Naive thymus-derived CD8-positive, alpha-beta T cell (primary cell): ENCODE data around the gene EPO. TPM values are rescaled to one million over a fixed set of nuclear protein-coding genes. Genes with fewer than 3 reads are reported as not detected.
A peak's percentile ranks its signal among the peaks of the same experiment; 100 is the strongest.
"Not testable (repeated sequence)": the region's sequence is repeated elsewhere in the genome, so short reads cannot be mapped to it uniquely, and the experiment has no call there.

ENCODE experiments used
- ATAC-seq, 2 donors: fragments of 150-1000 bp; cut with Tn5 transposase in 1 of 2; sonication (Bioruptor Pico), chemical (Tn5 transposase) in 1 of 2; 1 replicate in 1 of 2; 2 replicates in 1 of 2; pipeline ENCODE4 v1.10.0; 2021; ENCODE audit warnings: mild to moderate bottlenecking in 2 of 2, moderate library complexity in 2 of 2
- POLR2A ChIA-PET: fragments of 350-600 bp; sonication (Branson Sonifier 250); formaldehyde crosslinking; loops from one replicate; lab custom pipeline; 2021; ENCODE audit warnings: antibody characterized with exemption; lab: Charles Lee
- DNase-seq, 10 donors: peaks; one replicate each; pipeline versions ENCODE4 v3.0.0 to v3.0.0-alpha.2; 2020 to 2022
- H3K27ac Mint-ChIP-seq, 10 donors: one replicate each; pipeline ENCODE4 v1.8.0; 2020 to 2022; ENCODE audit warnings: mild to moderate bottlenecking in 10 of 10, mixed read lengths in 10 of 10, moderate library complexity in 4 of 10, inconsistent platforms in 1 of 10
- H3K27me3 Mint-ChIP-seq, 5 donors: one replicate each; pipeline ENCODE4 v1.8.0; 2021 to 2022; ENCODE audit warnings: mixed read lengths in 5 of 5
- H3K36me3 Mint-ChIP-seq, 3 donors: one replicate each; pipeline ENCODE4 v1.8.0; 2020 to 2022; ENCODE audit warnings: mixed read lengths in 3 of 3, mild to moderate bottlenecking in 2 of 3, inconsistent platforms in 1 of 3
- H3K4me1 Mint-ChIP-seq, 4 donors: one replicate each; pipeline ENCODE4 v1.8.0; 2021 to 2022; ENCODE audit warnings: mixed read lengths in 4 of 4
- H3K4me3 Mint-ChIP-seq, 10 donors: one replicate each; pipeline ENCODE4 v1.8.0; 2020 to 2022; ENCODE audit warnings: mild to moderate bottlenecking in 10 of 10, mixed read lengths in 10 of 10, moderate library complexity in 6 of 10, inconsistent platforms in 1 of 10
- H3K9me3 Mint-ChIP-seq, 9 donors: one replicate each; pipeline ENCODE4 v1.8.0; 2020 to 2022; ENCODE audit warnings: mixed read lengths in 9 of 9, mild to moderate bottlenecking in 3 of 9, inconsistent platforms in 1 of 9, moderate library complexity in 1 of 9
- polyA plus RNA-seq, 3 donors: library from polyadenylated mRNA; unstranded; fragments of 300-500 nt; fragmentation: Illumina TruSeq; gene quantifications; one replicate each; pipeline ENCODE4 v1.2.3, GENCODE V29; 2021
- total RNA-seq, 8 experiments: library from RNA in 2 of 8; stranded (reverse) in 2 of 8; gene quantifications; one replicate each; pipeline ENCODE4 v1.2.3 and lab custom pipeline; 2021 to 2026

Gene EPO
- total and polyA plus RNA-seq, 5 experiments from 2014 or later: not detected

GRCh38 chr7:100723732-100724275 is 3.5 kb downstream of the EPO start:
- no peak for DNase-seq
- POLR2A ChIA-PET: interaction anchor here (0.6 kb wide), 2 partner anchors 114 to 170 kb away, joined by 4 to 7 read pairs; no protein-coding TSS in a partner anchor
- Mint-ChIP-seq H3K4me3 (no peak overlapping the region), H3K27ac (no peak overlapping the region), H3K4me1 (peaks cover 2 to 6% (median 4%) of the 10 kb centered on the region in 4 donors), H3K9me3 (peaks cover 0 to 7% (median 3%) of the 10 kb centered on the region in 9 donors), H3K36me3 (peaks cover 0 to 4% (median 0%) of the 10 kb centered on the region in 3 donors), H3K27me3 (peaks cover 22 to 73% (median 43%) of the 10 kb centered on the region in 5 donors)
- no peak for ATAC-seq

GRCh38 chr7:100724364-100724763 is 4.1 kb downstream of the EPO start:
- H3K27me3 Mint-ChIP-seq: peaks cover 19 to 70% (median 38%) of the 10 kb centered on the region in 5 donors
- POLR2A ChIA-PET: interaction anchor here (1.0 kb wide), 1 partner anchor 160 kb away, joined by 3 read pairs; no protein-coding TSS in a partner anchor
- ATAC-seq, DNase-seq, H3K4me1 Mint-ChIP-seq, H3K9me3 Mint-ChIP-seq, H3K36me3 Mint-ChIP-seq, H3K4me3 Mint-ChIP-seq, H3K27ac Mint-ChIP-seq: not testable (repeated sequence)

DNA sequence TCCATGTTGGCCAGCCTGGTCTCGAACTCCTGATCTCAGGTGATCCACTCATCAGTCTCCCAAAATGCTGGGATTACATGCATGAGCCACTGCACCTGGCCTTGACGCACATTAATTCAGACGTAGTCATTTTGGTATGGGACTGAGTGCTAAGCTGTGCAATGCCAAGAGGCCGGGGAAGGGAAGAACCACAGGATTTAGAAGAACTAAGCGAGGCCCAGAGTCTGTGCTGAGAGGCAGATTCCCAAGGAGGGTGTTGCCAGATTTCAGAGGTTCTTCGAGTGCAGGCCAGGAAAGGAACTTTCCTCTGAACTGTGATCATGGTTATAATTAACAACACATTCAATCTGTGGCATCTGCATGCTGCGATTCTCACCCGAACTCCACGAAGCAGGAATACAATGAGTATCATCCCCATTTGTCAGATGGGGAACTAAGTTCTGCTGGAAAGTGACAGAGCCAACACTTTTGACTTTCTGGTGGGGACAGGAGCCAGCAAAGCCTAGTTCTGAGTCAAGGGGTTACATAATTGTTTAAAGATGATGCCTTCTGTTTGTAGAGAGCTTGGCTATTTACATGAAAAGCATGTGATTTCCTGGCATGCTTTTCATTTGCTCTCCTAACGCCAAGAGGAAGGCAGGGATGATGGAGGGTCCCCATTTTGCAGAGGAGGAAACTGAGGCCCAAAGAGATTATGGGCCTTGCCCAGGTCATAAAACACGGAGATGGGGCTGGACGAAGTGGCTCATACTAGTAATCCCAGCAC is 6.9 kb downstream of the EPO start:
- no peak for DNase-seq
- peaks cover 7 to 44% (median 24%) of the 10 kb centered on the region in 5 donors for H3K27me3 Mint-ChIP-seq
- no peak overlapping the region for H3K4me3 Mint-ChIP-seq
- peak overlapping the region in 1 of 10 donors; percentile 24 for H3K27ac Mint-ChIP-seq
- peaks cover 2 to 6% (median 3%) of the 10 kb centered on the region in 4 donors for H3K4me1 Mint-ChIP-seq
- ATAC-seq: no peak
- H3K9me3 Mint-ChIP-seq: no peaks in the 10 kb centered on the region
- no peaks in the 10 kb centered on the region for H3K36me3 Mint-ChIP-seq
- POLR2A ChIA-PET: interaction anchor here (1.1 kb wide), 1 partner anchor 21 kb away, joined by 4 read pairs; the partner anchor contains the start of gene POP7

DNA sequence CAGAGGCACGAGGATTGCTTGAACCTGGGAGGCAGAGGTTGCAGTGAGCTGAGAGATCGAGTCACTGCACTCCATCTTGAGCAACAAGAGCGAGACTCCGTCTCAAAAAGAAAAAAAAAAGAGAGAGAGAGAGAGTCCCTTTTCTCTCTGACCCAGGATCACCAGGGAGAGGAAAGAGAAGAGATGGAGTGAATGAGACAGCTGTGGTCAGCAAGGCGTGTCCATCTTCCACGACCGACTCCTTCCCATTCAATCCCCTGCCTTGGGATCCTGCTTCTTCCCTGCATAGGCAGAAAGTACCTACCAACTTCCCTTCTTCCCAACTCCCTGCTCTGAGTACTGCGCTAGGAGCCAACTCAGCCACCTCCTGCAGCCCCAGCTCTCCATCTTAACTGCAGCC is 7.9 kb downstream of the EPO start:
- H3K27me3 Mint-ChIP-seq: peaks cover under 1 to 34% (median 17%) of the 10 kb centered on the region in 5 donors
- H3K4me3 Mint-ChIP-seq: no peak overlapping the region
- peak overlapping the region in 1 of 10 donors; percentile 87 for H3K27ac Mint-ChIP-seq
- H3K9me3 Mint-ChIP-seq: no peaks in the 10 kb centered on the region
- peaks cover 2 to 6% (median 3%) of the 10 kb centered on the region in 4 donors for H3K4me1 Mint-ChIP-seq
- no peaks in the 10 kb centered on the region for H3K36me3 Mint-ChIP-seq
- DNase-seq (no peak), ATAC-seq (no peak)
- POLR2A ChIA-PET: interaction anchor here (0.8 to 1.1 kb wide), 2 partner anchors 19 to 22 kb away, joined by 3 to 4 read pairs; partner anchors contain the start of gene POP7

DNA sequence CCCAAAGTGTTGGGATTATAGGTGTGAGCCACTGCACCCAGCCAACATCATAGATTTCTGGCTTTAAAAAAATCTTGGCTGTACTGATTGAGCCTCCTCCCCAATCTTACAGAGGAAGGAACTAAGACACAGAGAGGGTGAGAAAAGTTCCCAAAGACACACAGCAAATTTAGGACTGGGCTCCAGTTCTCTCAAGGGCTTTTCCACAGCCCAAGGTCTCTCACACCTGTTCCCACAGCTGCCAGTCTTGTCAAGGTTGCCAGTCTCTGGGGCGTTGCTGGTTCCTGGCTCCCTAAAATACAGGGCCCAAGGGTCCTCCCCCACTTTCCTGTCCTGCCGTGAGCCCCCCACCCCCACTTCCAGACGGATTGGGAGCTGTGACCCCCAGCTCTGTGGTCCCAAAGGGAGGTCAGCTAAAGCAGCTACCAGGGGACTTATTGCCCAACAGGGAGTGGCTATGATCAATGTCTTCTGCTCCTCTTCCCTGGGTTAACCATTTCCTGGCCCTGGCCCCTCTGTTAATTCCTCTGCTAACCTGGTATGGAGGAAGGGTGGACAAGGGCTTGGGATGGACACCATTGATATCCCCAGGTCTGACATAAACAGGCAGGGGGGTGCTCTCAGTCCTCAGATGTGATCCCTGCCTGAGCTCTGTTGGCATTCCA is 10.0 kb downstream of the EPO start:
- no peak for DNase-seq
- no peak overlapping the region for H3K4me3 Mint-ChIP-seq
- H3K4me1 Mint-ChIP-seq: peaks cover under 1 to 4% (median 2%) of the 10 kb centered on the region in 4 donors
- POLR2A ChIA-PET: no interaction called here
- peaks cover 0 to 18% (median 16%) of the 10 kb centered on the region in 5 donors for H3K27me3 Mint-ChIP-seq
- H3K36me3 Mint-ChIP-seq: no peaks in the 10 kb centered on the region
- H3K9me3 Mint-ChIP-seq: no peaks in the 10 kb centered on the region
- no peak overlapping the region for H3K27ac Mint-ChIP-seq
- ATAC-seq: no peak

DNA sequence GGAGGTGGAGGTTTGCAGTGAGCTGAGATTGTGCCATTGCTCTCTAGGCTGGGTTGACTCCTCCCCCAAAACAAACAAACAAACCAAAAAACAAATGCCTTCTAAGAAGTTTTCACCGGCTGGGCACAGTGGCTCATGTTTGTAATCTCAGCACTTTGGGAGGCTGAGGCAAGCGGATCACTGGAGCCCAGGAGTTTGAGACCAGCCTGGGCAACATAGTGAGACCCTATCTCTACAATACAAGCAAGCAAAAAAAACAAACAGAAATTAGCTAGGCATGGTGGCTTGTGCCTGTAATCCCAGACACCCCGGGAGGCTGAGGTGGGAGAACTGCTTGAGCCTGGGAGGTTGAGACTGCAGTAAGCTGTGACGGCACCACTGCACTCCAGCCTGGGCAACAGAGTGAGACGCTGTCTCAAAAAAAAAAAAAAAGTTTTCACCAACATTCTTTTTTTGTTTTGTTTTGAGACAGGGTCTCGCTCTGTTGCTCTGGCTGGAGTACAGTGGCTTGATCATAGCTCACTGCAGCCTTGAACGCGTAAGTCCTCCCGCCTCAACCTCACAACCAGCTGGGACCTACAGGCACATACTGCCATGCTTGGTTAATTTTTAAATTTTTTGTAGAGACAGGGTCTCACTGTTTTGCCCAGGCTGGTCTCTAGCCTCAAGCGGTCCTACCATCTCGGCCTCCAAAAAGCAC is 11.8 kb downstream of the EPO start:
- POLR2A ChIA-PET: no interaction called here
- DNase-seq: no peak
- ATAC-seq: no peak
- Mint-ChIP-seq H3K4me3 (no peak overlapping the region), H3K9me3 (no peaks in the 10 kb centered on the region), H3K4me1 (peaks cover 0 to 4% (median 1%) of the 10 kb centered on the region in 4 donors), H3K27ac (no peak overlapping the region), H3K27me3 (peaks cover 0 to 27% (median 17%) of the 10 kb centered on the region in 5 donors), H3K36me3 (no peaks in the 10 kb centered on the region)

DNA sequence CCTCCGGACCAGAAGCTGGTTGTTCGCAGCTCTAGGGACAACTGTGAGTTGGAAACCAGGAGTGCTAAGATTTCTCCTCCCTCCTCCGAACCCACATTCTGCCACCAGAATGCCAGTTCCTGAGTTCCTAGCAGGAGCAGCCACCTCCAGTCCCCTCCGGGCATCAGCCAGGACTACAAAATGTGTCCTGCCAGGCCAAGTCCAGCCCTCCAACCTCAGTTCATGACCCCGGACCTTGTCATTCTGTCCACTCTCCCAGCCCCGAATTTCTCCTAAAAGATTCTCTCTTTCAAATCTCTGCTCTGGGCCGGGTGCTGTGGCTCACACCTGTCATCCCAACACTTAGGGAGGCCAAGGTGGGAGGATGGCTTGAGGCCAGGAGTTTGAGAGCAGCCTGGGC is 15.5 kb downstream of the EPO start:
- H3K27me3 Mint-ChIP-seq: peaks cover 0 to 19% (median 9%) of the 10 kb centered on the region in 5 donors
- POLR2A ChIA-PET: no interaction called here
- peaks cover 0 to 4% (median 1%) of the 10 kb centered on the region in 4 donors for H3K4me1 Mint-ChIP-seq
- no peaks in the 10 kb centered on the region for H3K9me3 Mint-ChIP-seq
- no peaks in the 10 kb centered on the region for H3K36me3 Mint-ChIP-seq
- no peak for DNase-seq
- no peak overlapping the region for H3K27ac Mint-ChIP-seq
- ATAC-seq: no peak
- H3K4me3 Mint-ChIP-seq: no peak overlapping the region

DNA sequence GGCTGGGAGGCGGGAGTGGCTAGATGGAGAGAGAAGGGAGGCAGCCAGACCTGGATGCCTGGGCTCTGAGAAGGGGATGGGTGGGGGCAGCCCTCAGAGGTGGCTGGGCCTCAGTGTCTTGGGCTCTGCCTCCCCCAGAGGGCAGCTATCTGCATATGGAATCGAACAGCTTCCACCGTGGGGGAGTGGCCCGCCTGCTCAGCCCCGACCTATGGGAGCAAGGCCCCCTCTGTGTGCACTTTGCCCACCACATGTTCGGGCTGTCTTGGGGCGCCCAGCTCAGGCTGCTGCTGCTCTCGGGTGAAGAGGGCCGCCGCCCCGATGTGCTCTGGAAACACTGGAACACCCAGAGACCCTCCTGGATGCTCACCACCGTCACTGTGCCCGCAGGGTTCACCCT is 16.4 kb downstream of the EPO start:
- H3K27me3 Mint-ChIP-seq: peaks cover 0 to 12% (median 9%) of the 10 kb centered on the region in 5 donors
- DNase-seq (no peak), ATAC-seq (no peak)
- H3K4me3 Mint-ChIP-seq: no peak overlapping the region
- no peaks in the 10 kb centered on the region for H3K9me3 Mint-ChIP-seq
- H3K27ac Mint-ChIP-seq: no peak overlapping the region
- H3K4me1 Mint-ChIP-seq: peaks cover 0 to 4% (median 1%) of the 10 kb centered on the region in 4 donors
- no peaks in the 10 kb centered on the region for H3K36me3 Mint-ChIP-seq
- POLR2A ChIA-PET: interaction anchor here (0.6 kb wide), 1 partner anchor 128 kb away, joined by 4 read pairs; no protein-coding TSS in a partner anchor

DNA sequence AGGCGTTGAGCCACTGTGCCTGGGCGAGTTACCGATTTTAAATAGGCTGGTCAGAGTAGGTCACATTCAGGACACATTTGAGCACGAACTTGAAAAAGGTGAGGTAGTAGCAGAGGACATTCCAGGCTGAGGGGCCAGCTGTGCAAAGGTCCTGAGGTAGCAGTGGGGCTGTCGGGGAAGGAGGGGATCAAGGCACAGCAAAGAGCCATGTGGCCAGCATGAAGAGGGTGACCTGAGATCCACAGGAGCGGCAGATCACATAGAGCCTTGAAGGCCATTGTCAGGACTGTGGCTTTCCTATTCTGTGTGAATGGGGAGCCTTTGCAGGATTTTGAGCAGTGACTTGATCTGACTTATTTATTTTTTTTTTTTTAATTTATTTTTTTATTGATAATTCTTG is 19.7 kb downstream of the EPO start:
- Mint-ChIP-seq H3K4me3 (no peak overlapping the region), H3K4me1 (peaks cover 0 to 3% (median under 1%) of the 10 kb centered on the region in 4 donors), H3K27ac (no peak overlapping the region), H3K9me3 (peaks cover 0 to 10% (median 3%) of the 10 kb centered on the region in 9 donors), H3K36me3 (no peaks in the 10 kb centered on the region), H3K27me3 (peaks cover 1 to 19% (median 4%) of the 10 kb centered on the region in 5 donors)
- DNase-seq (no peak), ATAC-seq (no peak)
- POLR2A ChIA-PET: no interaction called here

DNA sequence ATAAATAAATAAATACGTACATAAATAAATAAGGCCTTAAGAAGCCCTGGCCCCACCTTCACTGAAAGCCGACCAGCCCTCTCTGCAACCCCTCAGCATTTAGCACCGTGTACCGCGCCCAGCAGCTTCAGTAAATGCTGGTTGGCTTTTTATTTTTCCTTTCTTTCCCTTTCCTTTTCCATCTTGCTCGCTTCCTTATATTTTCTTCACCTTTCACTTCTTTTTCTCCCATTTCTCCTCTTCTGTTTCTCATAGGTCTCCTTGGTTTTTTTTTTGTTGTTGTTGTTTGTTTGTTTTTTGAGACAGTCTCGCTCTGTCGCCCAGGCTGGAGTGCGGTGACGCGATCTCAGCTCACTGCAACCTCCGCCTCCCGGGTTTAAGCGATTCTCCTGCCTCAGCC is 24.3 kb downstream of the EPO start:
- Mint-ChIP-seq H3K27ac (no peak overlapping the region), H3K4me1 (peaks cover 3 to 7% (median 5%) of the 10 kb centered on the region in 4 donors), H3K36me3 (no peaks in the 10 kb centered on the region), H3K4me3 (peak overlapping the region in 4 of 10 donors; percentile 22 to 86 (median 83)), H3K9me3 (peaks cover 0 to 10% (median 3%) of the 10 kb centered on the region in 9 donors), H3K27me3 (peaks cover 4 to 36% (median 10%) of the 10 kb centered on the region in 5 donors)
- ATAC-seq (no peak), DNase-seq (no peak)
- POLR2A ChIA-PET: no interaction called here

DNA sequence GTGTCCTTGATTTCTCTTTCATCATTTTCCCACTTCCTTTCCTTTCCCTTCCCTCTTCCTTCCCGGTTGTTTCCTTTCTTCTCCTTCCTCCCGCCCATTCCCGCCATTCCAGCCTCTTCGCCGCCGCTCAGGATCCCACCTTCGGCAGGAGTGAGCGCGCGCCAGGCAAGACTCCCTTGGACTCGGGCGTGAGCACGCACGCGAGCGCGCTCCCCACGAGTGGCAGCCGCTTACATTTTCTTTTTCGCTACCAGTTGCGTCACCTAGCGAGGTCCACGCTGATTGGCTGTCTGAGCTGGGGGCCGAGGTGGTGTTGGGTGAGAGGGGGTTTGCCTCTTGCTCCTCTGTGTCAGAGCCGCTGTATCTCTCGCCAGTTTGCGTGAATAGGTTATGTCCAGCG is 24.9 kb downstream of the EPO start:
- peaks cover 4 to 39% (median 10%) of the 10 kb centered on the region in 5 donors for H3K27me3 Mint-ChIP-seq
- POLR2A ChIA-PET: no interaction called here
- no peaks in the 10 kb centered on the region for H3K36me3 Mint-ChIP-seq
- H3K9me3 Mint-ChIP-seq: peaks cover 0 to 10% (median 3%) of the 10 kb centered on the region in 9 donors
- peak overlapping the region in 4 of 10 donors; percentile 67 to 83 (median 75) for H3K27ac Mint-ChIP-seq
- peaks cover 3 to 7% (median 5%) of the 10 kb centered on the region in 4 donors for H3K4me1 Mint-ChIP-seq
- H3K4me3 Mint-ChIP-seq: peak overlapping the region in 9 of 10 donors; percentile 48 to 86 (median 75)
- ATAC-seq (peak; percentile 86 to 87), DNase-seq (peak in 8 of 10 donors; percentile 8 to 77 (median 38))

- POLR2A ChIA-PET: no interaction called here
- ATAC-seq (no peak), DNase-seq (no peak)
- Mint-ChIP-seq H3K4me3 (no peak overlapping the region), H3K36me3 (no peaks in the 10 kb centered on the region), H3K27me3 (peaks cover 12 to 41% (median 16%) of the 10 kb centered on the region in 5 donors), H3K4me1 (no peaks in the 10 kb centered on the region), H3K9me3 (peaks cover 0 to 3% (median 0%) of the 10 kb centered on the region in 9 donors), H3K27ac (no peak overlapping the region)
Measured at GRCh38 chr7:100752994-100753393, 32.7 kb downstream of the EPO start.
